ENCODE data around the gene SMS.

- TF ChIP-seq, protein P1, sequence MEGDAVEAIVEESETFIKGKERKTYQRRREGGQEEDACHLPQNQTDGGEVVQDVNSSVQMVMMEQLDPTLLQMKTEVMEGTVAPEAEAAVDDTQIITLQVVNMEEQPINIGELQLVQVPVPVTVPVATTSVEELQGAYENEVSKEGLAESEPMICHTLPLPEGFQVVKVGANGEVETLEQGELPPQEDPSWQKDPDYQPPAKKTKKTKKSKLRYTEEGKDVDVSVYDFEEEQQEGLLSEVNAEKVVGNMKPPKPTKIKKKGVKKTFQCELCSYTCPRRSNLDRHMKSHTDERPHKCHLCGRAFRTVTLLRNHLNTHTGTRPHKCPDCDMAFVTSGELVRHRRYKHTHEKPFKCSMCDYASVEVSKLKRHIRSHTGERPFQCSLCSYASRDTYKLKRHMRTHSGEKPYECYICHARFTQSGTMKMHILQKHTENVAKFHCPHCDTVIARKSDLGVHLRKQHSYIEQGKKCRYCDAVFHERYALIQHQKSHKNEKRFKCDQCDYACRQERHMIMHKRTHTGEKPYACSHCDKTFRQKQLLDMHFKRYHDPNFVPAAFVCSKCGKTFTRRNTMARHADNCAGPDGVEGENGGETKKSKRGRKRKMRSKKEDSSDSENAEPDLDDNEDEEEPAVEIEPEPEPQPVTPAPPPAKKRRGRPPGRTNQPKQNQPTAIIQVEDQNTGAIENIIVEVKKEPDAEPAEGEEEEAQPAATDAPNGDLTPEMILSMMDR (IDR thresholded peaks at IDR 0.05; ENCODE audit: low read length): no peak
- no peak for TF ChIP-seq EZH2 (IDR thresholded peaks at IDR 0.05; ENCODE audit: borderline replicate concordance, low read length)
Measured at GRCh38 chrX:21930986-21931385, 9.5 kb upstream of the SMS start.

Data from OCI-LY1 (cell line).